HG03025 (cell line): ENCODE measurements around the gene CD300LB.
"Not testable (repeated sequence)": the region's sequence is repeated elsewhere in the genome, so short reads cannot be mapped to it uniquely, and the experiment has no call there.

ENCODE experiments used
- ATAC-seq: cut with Tn5 transposase; IDR thresholded peaks from one replicate; pipeline ENCODE4 v1.9.1; 2021; ENCODE audit warnings: mild to moderate bottlenecking, moderate library complexity; ENCODE audit not compliant: unreplicated experiment, low FRiP score

Gene CD300LB

GRCh38 chr17:74531231-74531761 lies at the start of gene CD300LB:
TSS of gene CD300LB (minus strand) at chr17:74531475. CDS start at chr17:74531350, 125 bp downstream.
- ATAC-seq = no peak

- ATAC-seq = no peak
These were observed 48.6 kb upstream of the CD300LB start for GRCh38 chr17:74579900-74580299.

GRCh38 chr17:74578979-74579378 lies 47.7 kb upstream of the CD300LB start:
- no peak for ATAC-seq

- ATAC-seq = no peak
These were observed 43.3 kb upstream of the CD300LB start for GRCh38 chr17:74574489-74575142.

GRCh38 chr17:74573635-74574034 lies 42.4 kb upstream of the CD300LB start:
- not testable (repeated sequence) for ATAC-seq

GRCh38 chr17:74573169-74573568 lies 41.9 kb upstream of the CD300LB start:
- ATAC-seq = no peak

- no peak for ATAC-seq
These were observed 40.5 kb upstream of the CD300LB start for GRCh38 chr17:74571621-74572270.

- ATAC-seq = no peak
These were observed 38.0 kb upstream of the CD300LB start for GRCh38 chr17:74569020-74570003.

GRCh38 chr17:74568106-74568873 lies 37.0 kb upstream of the CD300LB start:
- ATAC-seq = no peak

GRCh38 chr17:74567397-74567796 lies 36.1 kb upstream of the CD300LB start, which contains the start of gene CD300H:
TSS of gene CD300H (minus strand) at chr17:74567509.
- ATAC-seq = no peak

GRCh38 chr17:74566132-74566753 lies 35.0 kb upstream of the CD300LB start:
- no peak for ATAC-seq

- no peak for ATAC-seq
These were observed 33.9 kb upstream of the CD300LB start for GRCh38 chr17:74565126-74565525.

- no peak for ATAC-seq
These were observed 32.1 kb upstream of the CD300LB start for GRCh38 chr17:74563358-74563757.

- ATAC-seq = no peak
These were observed 30.3 kb upstream of the CD300LB start for GRCh38 chr17:74561586-74561985.

GRCh38 chr17:74558882-74559519 lies 27.7 kb upstream of the CD300LB start:
- no peak for ATAC-seq

- not testable (repeated sequence) for ATAC-seq
These were observed 27.1 kb upstream of the CD300LB start for GRCh38 chr17:74558402-74558801.

- ATAC-seq = no peak
These were observed 24.2 kb upstream of the CD300LB start for GRCh38 chr17:74555427-74555940.

- no peak for ATAC-seq
These were observed 23.6 kb upstream of the CD300LB start for GRCh38 chr17:74554909-74555308.

GRCh38 chr17:74552037-74552436 lies 20.8 kb upstream of the CD300LB start:
- no peak for ATAC-seq
